Epithelial cell of umbilical artery (primary cell): Measurements from ENCODE around the gene REEP1. TPM values are rescaled to one million over a fixed set of nuclear protein-coding genes. Genes with fewer than 3 reads are reported as not detected.

Source experiments
- total RNA-seq: library from RNA; depleted of rRNA; stranded (reverse); fragments of >200 nt; gene quantifications from 2 replicates; pipeline ENCODE4 v1.2.3, GENCODE V29; 2014

REEP1 gene, protein sequence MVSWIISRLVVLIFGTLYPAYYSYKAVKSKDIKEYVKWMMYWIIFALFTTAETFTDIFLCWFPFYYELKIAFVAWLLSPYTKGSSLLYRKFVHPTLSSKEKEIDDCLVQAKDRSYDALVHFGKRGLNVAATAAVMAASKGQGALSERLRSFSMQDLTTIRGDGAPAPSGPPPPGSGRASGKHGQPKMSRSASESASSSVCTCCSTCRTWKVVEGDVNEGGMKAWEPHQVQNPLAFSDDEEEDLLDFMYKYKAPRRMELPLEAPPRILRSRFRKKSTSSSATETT
- total RNA-seq: under 0.01 TPM in 1 of 2 replicates, not detected in the other

DNA sequence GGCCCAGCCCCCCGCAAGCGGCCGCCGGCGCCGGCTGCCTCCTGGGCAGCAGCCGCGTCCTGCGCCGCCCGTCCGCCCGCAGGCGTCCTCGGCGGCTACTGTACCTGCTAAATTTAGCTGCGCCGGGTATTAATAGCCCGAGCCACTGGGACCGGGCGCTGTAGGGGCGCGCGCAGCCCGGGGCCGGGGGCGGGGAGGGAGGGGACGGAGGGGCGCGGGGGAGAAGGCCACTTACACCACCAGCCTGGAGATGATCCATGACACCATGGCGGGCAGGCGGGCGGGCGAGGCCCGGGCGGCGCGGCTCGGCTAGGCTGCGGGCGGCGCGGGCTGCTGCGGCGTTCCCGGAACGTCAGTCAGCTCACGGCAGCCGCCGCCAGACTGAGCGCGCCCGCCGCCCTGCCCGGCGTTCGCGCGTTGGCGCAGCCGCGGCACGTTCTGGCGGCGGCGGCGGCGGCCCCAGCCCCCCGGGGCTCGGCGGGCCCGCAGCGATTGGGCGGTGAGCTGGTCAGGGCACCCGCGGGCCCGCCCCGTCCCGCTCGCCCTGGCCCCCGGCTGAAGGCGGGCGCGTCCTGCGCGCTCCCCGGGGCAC, at the start of gene REEP1:
REEP1 (minus strand) TSS at position 383 of the 592 bp plus-strand sequence; CDS start at position 267, 116 bp downstream.

DNA sequence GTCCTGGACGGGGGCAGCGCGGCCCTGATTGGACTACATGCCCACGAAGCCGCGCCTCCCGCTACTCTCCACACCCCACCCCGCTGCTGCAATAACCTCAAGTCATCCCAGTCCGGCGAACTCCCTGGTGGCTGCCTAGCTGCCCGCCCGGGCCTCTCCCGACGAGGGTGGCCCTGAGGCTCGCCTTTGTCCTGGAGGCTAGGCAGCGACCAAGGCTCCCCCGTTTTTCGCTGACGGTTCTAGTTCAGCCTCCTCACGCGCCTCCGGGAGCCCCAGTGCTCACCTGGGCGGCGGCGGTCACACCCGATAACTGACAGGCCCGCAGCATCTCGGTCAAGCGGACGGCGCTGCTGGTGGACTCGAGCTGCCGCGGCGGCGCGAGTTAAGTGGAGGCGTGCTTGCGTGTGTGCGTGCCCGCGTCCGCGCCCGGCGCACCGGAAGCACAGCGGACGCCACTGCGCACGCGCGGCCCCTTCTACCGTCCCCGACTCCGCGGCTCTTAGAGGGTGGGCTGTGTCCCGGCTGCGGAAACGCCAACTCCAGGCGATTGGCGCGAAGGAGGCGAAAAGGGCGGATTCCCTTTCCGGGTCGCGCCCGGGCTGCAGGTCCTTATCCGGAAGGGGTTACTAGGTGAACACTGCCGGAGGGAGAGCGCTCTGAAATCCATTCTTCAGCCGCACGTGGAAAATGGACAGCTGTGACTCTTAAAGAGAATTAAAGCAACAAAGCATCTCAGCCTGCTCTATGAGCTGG, 142.2 kb downstream of the REEP1 start, which contains the start of gene IMMT:
IMMT (minus strand) TSS at position 408 of the 753 bp plus-strand sequence; CDS start at position 328, 80 bp downstream.

Other genes starting within 250 kb of the REEP1 start
- 10.1 and 31.3 TPM in 2 replicates for gene POLR1A, start 231.7 kb downstream of the REEP1 start, total RNA-seq
- 52.9 and 145 TPM in 2 replicates for gene PTCD3, start 231.4 kb downstream of the REEP1 start, total RNA-seq
- 58.5 and 67.5 TPM in 2 replicates for gene IMMT, start 142.2 kb downstream of the REEP1 start, total RNA-seq
- gene MRPL35, start 138.2 kb downstream of the REEP1 start, total RNA-seq: 74.4 and 75.2 TPM in 2 replicates
- 16.1 and 18.5 TPM in 2 replicates for gene KDM3A, start 103.7 kb upstream of the REEP1 start, total RNA-seq
- gene CHMP3, start 225.8 kb upstream of the REEP1 start, total RNA-seq: 50.7 and 50.9 TPM in 2 replicates